Prostate gland (tissue), 2 donors: ENCODE measurements around the gene KIF5A.

Experiments used
- POLR2A ChIP-seq: fragments of 450-650 bp; IDR thresholded peaks from one replicate; pipeline ENCODE4 v1.6.1; 2016; ENCODE audit warnings: antibody characterized with exemption, mild to moderate bottlenecking
- POLR2AphosphoS5 ChIP-seq: sonication (generic); formaldehyde crosslinking; IDR thresholded peaks from one replicate; pipeline ENCODE4 v1.6.1; 2017; ENCODE audit warnings: antibody characterized with exemption
- TF ChIP-seq, protein P1 (sequence below), 4 experiments: fragments of 200-600 bp in 2 of 4; fragments of 450-650 bp in 2 of 4; sonication (generic) in 2 of 4; IDR thresholded peaks; 1 replicate in 3 of 4; 2 replicates in 1 of 4; pipeline ENCODE4 v1.5.1; 2016 to 2019; ENCODE audit warnings: antibody characterized with exemption in 4 of 4, mild to moderate bottlenecking in 2 of 4, moderate library complexity in 2 of 4

DNA sequence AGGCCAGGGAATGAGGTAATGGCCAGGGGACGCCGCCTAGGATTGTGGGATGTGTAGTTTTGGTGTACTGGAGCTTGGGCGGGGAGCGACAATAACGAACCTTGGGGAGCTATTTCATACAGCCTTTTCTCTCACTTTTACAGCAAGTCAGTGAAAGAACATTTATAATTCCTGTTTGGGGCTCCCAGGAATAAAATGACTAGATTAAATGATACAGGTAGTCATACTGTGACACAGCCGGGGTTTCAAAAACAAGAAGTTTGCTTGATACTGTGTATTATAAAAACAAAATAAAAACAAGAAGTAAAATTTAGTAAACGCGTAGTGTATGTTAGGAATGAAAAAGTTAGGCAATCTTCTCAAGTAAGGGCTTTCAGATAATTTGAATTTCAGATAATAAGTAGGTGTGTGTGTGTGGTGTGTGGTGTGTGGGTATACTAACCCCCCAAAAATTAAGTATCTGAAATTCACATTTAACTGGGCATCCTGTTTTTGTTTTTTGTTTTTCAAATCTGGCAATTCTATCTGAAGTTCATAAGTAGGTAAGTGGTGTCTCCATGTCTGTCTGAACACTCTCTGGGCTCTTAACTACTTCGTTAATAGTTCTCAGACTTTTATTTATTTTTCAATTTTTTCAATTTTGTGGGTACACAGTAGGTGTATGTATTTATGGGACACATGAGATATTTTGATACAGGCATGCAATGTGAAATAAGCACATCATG is 2.4 kb upstream of the KIF5A start:
- TF ChIP-seq, protein P1, sequence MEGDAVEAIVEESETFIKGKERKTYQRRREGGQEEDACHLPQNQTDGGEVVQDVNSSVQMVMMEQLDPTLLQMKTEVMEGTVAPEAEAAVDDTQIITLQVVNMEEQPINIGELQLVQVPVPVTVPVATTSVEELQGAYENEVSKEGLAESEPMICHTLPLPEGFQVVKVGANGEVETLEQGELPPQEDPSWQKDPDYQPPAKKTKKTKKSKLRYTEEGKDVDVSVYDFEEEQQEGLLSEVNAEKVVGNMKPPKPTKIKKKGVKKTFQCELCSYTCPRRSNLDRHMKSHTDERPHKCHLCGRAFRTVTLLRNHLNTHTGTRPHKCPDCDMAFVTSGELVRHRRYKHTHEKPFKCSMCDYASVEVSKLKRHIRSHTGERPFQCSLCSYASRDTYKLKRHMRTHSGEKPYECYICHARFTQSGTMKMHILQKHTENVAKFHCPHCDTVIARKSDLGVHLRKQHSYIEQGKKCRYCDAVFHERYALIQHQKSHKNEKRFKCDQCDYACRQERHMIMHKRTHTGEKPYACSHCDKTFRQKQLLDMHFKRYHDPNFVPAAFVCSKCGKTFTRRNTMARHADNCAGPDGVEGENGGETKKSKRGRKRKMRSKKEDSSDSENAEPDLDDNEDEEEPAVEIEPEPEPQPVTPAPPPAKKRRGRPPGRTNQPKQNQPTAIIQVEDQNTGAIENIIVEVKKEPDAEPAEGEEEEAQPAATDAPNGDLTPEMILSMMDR (IDR thresholded peaks at IDR 0.05), result no peak
- TF ChIP-seq POLR2A, result no peak
- TF ChIP-seq POLR2AphosphoS5, result peak; percentile 95
